HG03097 (cell line): ENCODE measurements around the gene RAMACL.

Experiments
- ATAC-seq: cut with Tn5 transposase; IDR thresholded peaks from one replicate; pipeline ENCODE4 v1.9.1; 2021; ENCODE audit not compliant: unreplicated experiment, low FRiP score

The RAMACL gene

GRCh38 chr6:166560222-166560621 is 26.3 kb downstream of the RAMACL start:
- ATAC-seq, result no peak

- no peak for ATAC-seq
Measured at GRCh38 chr6:166559662-166560061, 26.8 kb downstream of the RAMACL start.

- no peak for ATAC-seq
Measured at GRCh38 chr6:166559211-166559610, 27.3 kb downstream of the RAMACL start.

GRCh38 chr6:166558156-166559005 is 28.1 kb downstream of the RAMACL start:
- no peak for ATAC-seq

- ATAC-seq, result no peak
Measured at GRCh38 chr6:166556863-166557322, 29.6 kb downstream of the RAMACL start.

GRCh38 chr6:166556336-166556735 is 30.1 kb downstream of the RAMACL start:
- no peak for ATAC-seq

DNA sequence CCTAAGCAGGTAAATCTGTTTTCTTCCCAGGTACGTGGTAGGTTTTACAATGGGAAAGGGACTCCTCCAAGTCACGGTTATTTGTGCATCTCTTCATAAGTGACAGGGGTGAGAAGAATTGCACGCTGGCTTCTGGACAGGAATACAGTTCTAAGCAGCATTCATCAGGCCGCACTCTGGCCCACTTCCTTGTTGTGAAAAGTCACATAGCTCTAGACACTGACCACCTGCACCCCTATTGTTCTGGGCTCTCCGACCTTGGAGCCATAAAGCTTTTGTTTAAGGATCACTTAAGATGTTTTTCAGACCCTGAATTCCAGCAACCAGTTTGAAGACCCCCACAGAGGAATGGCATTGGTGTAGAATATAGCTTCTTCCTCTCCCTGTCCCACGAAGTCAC is 31.4 kb downstream of the RAMACL start:
- no peak for ATAC-seq

DNA sequence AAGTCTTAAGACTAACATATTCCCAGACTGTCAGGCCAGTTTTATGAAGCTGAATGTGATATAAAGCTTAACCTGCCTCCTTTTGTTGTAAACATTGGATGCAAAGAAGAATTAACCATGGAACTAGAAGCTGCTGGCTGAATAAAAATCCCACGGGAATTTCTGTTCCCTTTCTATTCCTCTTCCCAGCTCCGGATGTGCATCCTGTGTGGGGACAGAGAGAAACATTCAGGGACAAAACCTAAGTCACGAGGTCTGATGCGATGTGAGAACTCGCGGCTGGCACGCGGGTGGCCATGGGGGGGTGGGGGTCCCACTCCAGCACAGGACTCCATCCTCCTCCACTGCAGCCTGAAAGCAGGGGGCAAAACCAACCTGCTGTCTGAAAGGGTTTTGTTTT is 32.2 kb downstream of the RAMACL start:
- ATAC-seq, result no peak

DNA sequence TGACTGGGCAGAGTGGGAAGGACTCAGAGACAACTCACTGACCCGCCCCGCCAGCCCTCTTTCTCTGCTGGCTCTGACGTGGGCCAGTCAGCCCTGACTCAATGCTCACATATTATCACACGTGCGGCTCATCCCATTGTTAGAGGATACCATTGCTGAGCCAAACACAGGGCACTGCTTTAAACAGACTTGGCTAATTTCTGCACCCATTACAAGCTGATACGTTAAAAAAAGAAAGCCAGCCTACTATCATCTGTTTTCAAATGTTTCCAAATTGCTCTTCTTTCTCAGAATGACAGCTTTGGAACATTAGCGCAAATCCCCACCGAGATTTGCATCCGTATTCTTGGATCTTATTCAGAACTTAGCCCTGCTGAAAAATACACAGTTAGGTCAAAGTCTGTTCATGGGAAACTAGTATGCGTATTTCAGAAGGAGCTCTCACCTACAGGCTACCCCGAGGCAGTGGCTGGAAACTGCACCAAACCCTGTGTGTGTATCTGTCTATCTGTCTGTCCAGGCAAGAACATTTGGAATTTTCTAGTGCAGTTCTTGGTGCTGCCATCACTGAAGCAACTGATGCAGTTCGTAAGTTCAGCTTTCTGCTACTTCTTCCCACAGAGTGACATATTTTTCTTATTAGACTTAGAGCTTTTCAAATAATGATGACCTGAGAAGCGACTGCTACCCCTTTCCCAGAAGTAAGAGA is 32.8 kb downstream of the RAMACL start:
- no peak for ATAC-seq

DNA sequence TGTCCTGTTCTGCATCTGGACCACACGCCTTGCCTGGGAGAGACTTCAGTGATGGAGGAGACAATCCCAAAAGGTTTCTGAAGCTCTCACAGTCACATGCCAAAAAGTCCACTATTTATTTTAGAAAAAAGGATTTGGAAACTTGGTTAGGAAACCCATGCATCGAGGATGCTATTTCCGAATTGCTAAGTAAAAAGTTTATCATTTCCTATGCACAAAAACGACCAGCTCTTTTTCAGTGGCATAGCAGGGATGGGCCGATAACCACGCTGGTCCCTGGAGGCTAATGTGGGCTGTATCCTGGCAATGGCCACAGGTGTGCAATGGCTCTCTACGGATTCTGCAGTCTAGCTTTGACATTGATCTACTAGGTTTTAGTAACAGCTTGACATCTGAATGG is 33.9 kb downstream of the RAMACL start:
- no peak for ATAC-seq

DNA sequence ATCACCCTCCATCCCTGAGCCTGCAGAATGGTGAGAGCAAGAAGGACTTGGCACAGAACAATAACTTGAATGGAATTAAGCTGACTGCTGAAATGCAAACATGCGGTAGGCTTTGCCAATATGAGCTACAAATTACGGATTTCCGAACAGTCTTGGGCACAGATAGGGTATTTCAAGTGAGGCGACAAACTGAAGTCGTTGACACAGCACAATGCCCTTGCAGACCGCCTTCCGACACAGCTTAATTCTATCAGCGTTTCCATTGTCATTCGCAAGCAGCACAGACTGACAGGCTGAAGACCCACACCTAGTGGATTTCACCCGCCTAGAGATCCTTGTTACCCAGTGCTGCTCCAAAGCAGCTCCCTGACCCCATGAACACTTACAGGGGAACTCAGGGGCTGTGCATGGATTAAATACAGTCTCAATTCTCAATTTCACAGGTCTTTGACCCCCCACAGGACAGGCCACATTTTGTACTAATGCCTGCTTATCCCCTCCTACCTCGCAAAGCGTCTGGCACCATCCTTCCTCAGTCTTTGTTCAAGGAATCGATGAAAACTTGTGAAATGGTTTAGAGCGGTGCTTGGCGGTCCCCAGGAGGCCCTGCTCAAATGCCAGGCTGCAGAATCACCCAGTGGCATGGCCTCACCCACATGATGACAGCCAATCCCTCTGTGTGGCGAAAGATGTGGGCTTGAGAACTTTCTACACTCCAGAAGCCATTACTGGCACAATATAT is 34.6 kb downstream of the RAMACL start:
- ATAC-seq, result no peak

DNA sequence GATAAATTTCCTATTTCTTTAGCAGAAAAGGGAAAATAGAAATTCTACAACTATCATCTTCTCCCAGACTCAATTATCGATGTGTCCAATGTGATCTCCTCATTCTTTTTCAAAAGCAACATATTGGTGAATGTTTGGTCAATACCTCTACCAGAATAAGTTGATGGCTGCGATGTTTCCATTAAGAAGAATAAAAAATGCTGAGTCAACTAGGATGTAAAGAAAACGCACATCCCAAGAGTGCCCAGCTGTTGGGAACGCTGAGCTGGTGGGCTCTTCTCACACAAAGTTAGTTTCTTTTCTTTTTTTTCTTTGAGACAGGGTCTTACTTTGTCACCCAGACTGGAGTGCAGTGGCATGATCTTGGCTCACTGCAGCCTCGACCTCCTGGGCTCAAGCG is 39.8 kb downstream of the RAMACL start:
- no peak for ATAC-seq

DNA sequence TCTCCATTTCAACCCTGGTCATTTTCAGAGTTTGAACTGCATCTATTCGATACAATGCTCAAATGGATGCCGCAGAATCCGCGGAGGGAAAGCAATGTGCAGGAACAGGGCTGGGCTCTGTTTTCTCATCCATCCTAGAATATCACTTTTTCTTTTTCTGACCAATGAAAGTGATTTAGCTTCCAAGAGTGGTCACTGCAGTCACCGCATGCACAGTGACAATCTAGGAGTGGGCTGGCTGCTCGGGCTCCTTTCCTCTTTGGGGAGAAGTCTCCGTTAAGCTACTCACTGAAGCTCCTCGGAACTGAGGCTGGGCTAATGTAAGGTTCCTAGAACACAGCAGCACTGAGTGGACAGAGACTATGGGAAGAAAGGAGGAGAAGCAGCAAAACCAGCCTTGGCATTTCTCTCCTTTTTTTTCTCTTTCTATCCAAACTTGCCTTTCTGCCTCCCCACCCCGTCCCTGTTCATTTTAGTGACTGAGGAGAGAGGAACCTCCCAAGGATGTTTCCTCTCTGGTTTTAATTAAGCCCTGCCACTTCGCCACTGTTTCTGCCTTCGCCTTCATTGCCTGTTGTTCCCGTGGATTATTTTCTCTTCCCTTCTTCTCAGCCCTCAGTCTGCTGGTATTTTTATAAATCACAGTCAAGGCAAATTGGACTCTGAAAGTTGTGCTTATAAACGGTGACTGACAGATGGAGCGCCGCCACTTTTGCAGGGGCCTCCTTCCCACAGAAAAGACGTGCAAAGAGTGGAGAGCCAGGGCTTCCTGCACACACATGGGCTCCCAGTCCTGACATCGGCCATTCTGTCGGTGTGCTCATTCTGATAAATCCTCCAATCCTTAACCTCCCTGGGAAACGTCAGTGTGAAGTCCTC is 41.1 kb downstream of the RAMACL start:
- no peak for ATAC-seq

GRCh38 chr6:166544296-166544605 is 42.2 kb downstream of the RAMACL start:
- no peak for ATAC-seq

GRCh38 chr6:166543603-166544295 is 42.7 kb downstream of the RAMACL start:
- ATAC-seq, result no peak

- ATAC-seq, result no peak
Measured at GRCh38 chr6:166542580-166542912, 43.9 kb downstream of the RAMACL start.

DNA sequence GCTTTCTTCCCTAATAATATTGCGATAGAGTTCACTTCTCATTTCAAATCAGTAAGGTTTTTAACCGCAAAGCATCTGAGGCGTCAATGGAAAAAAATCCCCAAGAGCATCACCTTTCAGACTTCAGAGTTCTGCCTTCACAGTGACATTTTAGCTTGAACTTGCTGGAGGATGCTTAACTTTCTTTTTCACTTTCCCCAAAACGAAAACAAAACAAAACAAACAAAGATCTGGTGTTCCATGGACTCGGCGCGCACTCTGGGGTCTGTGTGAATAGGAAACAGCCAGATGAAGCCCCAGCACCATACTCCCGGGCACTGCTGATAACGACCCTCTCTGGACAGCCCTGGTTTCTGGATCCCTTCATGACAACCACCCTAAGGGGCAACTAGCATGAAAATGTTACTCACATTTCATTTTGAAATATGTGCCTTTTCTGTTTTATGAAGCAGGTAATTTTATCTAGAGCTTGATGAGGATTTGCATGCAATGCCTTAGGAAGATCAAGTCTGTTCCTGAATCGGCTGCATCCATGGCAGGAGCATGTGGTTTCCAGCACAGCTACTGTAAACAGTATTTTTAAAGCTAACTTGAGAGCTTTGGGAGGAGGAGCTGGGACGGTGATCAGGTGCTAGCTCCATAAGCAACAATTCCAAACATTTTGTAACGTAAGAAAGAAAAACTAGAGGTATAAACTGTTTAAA is 44.5 kb downstream of the RAMACL start:
- ATAC-seq, result no peak

DNA sequence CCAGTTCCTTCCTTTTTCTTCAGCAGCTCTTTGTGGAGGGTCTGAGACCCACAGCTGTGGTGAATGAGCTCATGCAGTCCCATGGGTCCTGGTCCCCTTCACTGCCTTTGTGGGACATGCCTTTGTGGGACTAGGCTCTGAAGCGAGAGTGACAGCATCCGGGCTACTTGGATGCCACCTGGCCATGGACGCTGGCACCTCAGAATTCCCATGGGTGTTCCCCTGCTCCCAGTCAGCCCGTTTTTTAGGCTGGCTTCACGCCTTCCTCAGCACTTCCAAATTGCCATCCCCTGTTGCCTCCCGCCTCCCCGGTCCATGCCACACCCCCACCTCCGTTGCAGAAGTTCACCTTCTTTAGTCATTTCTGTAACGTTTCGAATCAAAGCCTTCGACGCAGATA is 45.1 kb downstream of the RAMACL start:
- ATAC-seq, result no peak

GRCh38 chr6:166540631-166541331 is 45.7 kb downstream of the RAMACL start:
- ATAC-seq, result no peak
